GM19468 (cell line): ENCODE measurements around the gene SAMD9.
"Not testable (repeated sequence)": the region's sequence is repeated elsewhere in the genome, so short reads cannot be mapped to it uniquely, and the experiment has no call there.

ENCODE experiments used
- ATAC-seq: cut with Tn5 transposase; IDR thresholded peaks from one replicate; pipeline ENCODE4 v1.9.1; 2021; ENCODE audit warnings: mild to moderate bottlenecking, moderate library complexity, moderate number of reproducible peaks; ENCODE audit not compliant: unreplicated experiment; ENCODE audit errors: extremely low read depth

The SAMD9 gene

DNA sequence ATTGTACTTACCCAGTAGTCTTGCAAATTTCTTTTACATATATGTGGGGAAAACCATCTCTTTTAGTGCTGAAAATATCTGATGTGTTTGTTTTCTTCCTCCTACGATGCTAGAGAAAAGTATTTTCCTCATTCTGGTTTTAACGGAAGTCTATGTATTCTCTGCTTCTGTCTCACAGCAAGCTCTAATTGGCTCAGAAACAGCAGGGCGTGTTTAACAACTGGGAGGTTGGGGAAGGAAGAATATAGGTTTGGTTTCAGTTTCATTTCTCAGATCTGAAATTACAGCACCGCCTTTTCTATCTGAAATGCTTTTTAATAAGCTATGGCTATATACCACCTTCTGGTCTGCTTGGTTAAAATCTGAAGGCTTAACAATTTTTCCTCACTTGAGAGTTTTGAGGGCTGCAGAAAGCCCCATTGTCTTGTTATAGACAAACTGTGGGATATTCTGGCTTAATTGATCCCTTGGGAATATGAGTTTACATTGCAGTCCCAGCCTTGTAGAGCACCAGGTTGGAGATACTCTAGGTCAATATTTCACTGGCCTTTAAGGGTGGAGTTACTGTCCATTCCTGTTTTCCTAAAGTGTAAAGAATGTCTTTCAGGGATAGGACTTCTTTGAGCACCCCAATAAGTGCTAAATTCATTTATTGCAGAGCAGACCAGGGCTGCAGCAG, at the start of gene SAMD9:
TSS of gene SAMD9 (minus strand) at position 128 of the 679 bp plus-strand sequence. CDS start 11,882 bp downstream, outside the sequence.
- peak; percentile 94 for ATAC-seq

DNA sequence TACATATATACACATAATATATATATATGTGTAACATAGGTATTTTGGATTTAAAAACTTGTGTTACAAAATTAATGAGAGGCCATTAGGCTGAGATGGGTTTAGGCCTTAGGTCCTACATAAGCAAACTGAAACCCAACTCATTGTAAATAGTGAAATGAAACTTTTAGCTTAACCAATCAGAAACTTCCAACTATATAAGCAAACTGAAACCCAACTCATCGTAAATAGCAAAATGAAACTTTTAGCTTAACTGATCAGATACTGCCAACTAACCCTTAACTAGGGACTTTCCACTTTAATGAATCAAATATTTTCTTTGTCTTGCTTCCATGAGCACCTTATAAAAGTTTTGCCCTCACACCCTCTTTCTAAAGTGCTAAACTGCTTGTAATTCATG, 47.7 kb upstream of the SAMD9 start:
- ATAC-seq, result peak; percentile 98

DNA sequence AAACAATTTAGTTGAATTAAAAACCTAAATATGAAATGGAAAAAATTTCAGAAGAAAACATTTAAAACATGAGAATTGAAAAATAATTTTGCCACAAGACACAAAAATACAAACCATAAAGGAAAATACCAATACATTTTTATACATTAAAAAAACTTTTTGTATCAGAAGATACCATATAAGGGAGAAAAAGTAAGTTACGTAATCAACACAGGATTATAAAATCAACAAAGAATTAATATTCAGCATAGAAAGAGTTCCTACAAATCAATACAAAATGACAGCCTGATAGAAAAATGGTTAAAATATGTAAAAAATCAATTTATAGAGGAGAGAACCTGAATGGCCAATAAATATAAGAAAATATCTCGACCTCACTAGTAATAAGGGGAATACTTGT, 47.0 kb upstream of the SAMD9 start:
- no peak for ATAC-seq

DNA sequence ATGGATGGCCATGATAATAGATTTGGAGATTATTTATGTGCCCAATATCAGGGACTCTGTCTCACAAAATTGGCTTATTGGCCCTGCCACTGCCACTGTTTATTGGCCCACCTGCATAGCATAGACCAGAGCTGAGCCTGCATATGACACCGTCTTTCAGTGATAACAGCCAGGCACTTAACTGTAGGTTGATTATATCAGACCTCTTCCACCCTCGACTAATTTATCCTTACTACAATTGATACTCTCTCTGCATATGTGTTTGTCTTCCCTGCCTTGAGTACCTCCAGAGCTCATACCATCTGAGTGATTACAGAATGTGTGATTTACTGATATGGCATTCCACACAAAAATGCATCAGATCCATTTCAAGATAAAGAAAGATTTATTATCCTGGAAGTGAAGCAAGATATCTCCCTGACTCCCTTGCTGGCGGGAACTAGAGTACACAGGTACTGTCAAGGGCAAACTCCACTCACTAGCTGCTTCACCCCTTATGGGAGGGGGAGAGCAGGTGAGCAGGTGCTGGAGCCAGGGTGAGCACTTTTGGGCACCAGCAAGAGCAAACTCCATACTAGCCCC, 43.5 kb upstream of the SAMD9 start:
- no peak for ATAC-seq

DNA sequence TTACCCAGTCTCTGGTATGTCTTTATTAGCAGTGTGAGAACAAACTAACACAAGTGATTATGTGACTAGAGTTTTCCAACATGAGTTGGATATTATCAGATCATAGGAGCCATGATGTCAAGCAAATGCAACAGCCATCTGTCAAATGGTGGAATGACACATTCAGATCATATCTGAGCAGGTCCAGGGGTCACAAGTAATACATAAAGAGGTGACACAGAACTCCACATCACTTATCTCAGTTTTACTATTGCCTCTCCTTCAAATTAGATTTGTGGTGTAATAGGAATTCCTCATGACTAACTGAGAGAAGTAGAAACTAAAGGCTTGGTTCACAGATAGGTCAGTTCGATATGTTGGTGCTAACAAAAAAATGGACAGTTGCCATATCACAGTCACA, 42.6 kb upstream of the SAMD9 start:
- no peak for ATAC-seq

DNA sequence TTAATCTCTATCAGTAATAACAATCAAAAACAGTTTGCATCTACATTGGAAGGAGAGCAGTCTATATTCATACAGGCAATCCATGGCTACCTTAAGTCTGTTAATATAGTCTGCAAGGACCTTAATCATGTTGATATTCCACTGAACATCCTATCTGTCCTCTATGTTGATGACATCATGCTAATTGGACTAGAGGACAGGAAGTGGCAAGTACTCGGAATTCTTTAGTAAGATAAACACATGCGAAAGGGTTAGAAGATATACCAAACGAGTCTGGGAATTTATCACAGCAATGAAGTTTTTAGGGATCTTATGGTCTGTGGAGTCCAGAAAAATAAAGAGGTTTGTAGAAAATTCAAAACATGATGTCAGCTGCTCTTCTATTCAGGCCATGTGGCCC, 41.7 kb upstream of the SAMD9 start:
- ATAC-seq, result no peak

DNA sequence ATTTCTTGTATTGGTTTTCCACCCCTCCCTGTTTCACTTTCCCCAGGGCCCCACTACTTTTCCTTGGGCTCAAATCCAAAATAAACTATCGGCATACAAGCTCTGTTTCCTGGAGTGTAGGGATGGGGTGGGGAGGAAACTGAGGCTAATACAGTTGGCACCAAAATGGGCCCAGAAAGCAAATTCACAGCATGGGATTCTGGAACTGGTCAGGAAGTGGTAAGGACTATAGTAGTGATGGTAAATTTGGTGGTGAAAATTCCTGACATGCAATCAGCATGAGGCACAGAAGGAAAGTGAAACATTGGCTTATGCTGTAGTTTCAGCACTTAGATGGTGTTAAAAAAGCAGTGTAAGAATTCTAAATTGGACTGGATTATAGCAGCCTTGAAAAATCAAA, 39.1 kb upstream of the SAMD9 start:
- no peak for ATAC-seq

DNA sequence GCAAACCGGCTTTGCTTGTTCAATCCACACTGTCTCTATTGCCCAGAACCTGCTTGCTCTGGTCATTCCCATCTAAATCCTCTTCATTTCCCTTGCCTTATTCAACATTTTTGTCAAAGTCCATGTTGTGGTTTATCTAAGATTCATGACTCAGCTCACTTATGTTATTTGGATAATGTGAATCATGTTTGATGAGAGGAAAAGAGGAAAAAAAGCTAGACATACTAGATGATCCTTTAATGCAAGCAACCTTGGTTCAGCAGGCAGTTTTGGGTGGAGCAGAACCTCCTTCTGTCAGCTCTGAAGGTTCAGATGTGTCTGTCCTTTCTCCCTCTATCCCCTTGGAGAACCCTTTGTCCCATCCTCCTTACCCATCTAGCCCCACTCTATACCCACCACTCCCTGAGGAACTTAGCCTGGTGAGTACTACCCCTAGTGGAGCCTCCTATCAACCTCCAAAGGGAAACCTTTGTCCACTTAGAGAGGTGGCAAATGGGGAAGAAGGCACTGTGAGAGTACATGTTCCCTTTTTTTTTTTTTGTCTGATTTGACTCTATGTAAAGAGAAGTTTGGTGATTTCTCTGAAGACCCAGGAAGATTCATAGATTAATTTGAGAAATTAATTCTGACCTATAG, 32.5 kb upstream of the SAMD9 start:
- ATAC-seq, result no peak

DNA sequence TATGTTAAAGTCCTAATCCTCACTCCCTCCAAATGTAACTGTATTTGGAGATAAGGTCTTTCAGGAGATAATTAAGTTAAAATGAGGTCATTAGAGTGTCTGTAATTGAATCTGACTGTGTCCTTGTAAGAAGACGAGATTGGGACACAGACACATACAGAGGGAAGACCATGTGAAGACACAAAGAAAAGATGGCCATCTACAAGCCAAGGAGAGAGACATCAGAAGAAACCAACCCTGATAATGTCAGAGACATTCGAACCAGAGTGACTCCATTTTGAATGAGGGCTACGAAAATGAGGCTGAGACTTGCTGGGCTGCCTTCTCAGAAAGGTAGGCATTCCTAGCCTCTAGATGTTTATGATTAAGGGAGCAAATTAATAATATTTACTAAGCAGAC, 30.9 kb upstream of the SAMD9 start:
- no peak for ATAC-seq

DNA sequence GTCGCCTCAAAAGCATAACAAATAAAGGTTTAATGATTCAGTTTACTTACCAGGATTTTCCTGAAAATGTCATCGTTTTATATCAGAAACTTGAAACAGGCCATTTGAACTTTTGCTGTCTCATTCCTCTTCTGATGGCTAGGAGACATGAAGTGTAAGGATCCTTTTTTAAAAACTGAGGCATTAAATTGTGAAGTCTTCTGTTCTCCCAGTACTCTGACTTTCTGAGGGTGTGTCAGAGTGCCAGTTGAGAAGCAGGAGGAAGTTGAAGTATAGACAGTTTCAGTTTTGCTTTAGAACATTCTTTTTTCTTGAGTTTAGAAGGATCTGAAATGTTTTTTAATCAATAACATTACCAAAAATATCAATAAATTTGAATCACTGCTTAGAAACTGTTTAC, 30.4 kb upstream of the SAMD9 start, which contains the start of gene SAMD9L:
TSS of gene SAMD9L (minus strand) at position 242 of the 400 bp plus-strand sequence. CDS start 12,414 bp downstream, outside the sequence.
- ATAC-seq, result peak; percentile 48

DNA sequence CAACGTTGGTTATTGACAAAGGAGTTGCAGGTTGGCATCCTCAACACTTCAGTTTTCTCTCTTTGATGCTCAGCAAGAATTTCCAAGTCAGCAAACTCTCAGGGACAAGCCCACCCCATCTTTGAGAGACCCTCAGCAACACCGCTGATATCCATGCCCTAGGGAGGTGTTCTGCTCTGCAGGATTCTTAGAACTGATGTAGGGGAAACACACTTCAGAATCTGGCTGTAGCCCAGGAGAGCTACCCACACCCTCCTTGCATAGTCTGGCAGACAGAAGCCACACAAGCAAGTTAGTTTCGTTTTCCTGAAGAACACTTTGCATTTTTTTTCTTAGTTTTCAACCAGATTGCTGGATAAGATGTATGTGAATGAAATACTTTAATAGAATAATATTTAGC, 29.6 kb upstream of the SAMD9 start:
- no peak for ATAC-seq

DNA sequence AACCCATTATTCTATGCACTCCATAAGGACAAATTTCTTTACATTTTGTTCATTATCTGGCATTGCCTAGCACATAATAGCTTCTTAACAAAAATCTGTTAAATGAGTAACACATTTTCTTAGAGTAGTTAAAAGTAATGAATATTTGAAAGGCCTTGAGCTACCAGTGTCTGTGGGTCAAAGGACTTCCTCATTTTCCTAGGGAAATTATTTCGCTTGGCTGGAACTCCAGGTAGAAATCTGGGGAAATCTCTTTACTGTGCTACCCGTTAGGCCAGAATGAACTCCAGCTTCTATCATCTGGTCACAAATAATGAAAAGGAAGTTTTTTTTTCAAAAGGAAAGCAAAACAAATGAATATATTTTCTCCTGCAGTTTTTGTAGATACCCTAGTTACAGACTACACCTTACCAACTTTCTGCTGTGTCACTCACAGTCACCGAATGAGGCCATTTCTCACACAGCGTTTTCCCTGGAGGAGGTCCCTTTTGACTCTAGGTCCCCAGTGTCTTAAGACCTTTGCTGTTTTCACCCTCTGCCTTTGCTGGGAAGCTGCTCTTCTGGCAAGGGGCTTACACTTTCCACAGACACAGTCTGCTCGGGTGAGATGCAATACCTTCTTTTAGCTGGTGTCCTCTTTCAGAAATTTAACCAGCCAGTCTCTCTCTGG, 28.8 kb upstream of the SAMD9 start:
- ATAC-seq, result no peak

DNA sequence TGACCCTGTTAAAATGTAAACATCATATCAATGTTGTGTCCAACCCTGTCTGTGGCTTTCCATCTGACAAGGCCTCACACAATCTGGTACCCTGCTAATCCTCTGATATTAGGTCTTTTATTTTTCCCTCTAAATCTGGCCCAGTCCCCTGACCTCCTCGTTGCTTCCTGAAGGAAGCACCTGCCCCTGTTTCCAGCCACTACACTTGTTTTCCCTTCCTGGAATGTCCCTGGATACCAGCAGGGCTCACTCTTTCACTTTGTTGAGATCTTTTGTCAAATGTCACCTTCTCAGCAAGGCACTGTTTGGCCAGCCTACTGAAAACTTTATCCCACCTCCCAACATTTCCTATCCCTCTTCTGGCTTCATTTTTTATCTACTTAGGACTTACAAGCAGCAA, 28.3 kb upstream of the SAMD9 start:
- no peak for ATAC-seq

DNA sequence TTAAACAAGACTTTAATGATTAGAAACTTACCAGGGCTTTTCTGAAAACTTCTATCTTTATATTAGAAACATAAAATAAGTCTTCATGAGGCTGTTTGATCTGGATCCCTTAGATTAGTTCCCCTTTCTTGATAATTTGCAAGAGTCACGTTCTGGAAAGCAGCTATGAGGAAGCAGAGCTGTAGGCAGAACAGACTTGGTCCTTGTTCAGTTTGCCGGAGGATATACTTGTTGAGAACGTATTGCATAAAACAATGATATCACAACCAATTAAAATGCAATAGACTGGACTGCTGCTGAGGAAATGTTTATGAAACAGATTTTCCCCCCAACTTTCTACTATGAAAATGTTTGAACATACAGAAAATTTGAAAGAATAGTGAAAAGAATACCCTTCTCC, 27.6 kb upstream of the SAMD9 start:
- no peak for ATAC-seq

DNA sequence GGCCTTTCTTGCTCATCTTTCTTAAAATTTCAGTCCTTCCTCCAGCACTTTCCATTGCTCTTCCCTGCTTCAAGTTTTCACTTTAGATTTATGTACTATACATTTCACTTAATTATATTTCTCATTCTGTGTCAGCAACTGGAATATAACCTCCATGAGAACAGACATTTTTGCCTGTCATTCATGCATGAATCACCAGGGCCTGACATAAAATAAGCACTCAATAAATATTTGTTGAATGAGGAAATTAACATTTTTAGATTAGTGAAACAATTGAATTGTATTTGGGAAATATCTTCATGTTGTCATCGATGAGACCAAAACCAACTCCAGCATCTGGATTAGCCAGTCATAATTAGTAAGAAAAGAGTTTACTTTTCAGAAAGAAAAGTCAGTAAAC, 24.3 kb upstream of the SAMD9 start:
- no peak for ATAC-seq

DNA sequence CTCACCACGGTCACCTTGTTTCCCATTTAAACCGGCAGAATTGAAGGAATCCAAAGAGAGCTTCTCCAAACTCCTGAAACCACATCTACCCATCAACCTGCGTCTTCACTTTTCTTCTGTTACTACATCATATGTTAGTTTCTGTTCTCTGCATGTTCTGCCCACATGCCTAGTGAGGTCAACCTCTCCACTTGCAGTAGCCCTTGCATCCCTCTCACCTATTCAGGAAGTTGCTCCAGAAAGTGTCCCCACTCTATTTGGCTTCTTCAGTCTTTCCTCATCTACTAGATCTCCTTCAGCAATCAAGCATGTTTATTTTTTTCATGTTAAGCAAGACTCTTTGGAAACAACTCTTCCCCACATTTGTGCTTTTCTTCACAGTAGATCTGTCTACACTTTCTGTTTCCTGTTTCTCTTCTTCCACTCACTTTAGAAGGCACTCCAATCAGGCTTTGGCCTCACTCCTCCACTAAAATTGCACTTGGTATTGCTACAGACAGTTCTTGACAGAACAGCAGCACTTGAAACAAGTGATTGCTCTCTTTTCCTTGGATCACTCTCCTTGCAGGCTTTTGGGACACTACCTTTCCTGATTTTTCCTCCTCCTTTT, 22.9 kb upstream of the SAMD9 start:
- no peak for ATAC-seq

DNA sequence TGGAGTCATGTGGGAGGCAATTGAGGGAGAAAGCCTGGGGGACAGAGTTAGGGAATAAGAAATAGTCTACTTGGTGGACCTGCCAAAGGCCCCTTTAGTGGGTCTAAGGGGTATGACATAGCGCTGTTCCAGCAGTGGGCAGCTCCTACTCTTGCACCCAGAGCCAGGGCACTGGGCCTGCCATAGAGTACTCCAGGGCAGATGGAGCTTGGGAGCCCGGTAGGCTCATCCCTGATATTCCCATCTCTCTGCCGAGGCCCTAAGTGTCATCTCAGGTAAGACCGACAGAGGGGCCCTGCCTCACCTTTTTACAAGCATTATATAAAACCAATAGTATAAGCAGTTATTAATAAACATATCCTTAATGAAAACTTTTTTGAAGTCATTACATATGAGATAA, 20.8 kb upstream of the SAMD9 start:
- no peak for ATAC-seq

DNA sequence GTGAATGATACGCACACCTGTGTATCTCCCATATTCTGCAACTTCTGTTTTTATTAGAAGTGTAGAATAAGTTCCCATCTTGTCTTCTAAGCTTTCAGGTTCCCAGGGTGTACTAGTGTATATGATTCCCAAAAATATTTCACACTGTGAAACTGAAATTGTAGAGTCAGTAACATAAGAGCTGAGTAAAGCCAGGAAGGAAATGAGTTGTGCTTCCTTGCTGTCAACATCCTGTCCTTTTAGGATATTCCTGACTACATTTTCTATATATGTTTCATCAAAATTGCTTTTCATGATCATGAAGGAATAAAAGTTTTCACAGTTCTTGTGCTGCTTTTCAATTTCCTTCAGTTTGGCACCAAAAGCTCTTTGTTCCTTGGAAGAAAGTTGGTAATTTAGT, 15.2 kb upstream of the SAMD9 start:
- ATAC-seq, result no peak

DNA sequence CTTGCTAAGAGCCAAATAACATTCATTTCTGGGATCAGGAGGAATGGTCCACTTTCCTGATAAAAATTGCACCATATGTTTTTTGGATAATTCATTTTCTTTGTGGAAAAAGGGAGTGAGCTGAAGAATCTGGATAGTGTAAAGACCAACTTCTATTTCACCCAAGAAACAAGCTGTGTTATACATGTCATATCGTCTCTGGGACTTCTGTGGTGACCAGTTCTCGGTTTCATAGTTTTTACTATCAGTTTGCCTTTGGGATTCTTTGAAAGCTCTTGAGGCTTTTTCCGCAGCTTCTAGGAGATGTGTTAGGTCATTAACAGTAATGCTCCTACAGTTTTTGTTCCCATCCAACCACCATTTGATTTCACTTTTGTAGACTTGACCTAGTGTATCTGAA, 14.4 kb upstream of the SAMD9 start:
- no peak for ATAC-seq

DNA sequence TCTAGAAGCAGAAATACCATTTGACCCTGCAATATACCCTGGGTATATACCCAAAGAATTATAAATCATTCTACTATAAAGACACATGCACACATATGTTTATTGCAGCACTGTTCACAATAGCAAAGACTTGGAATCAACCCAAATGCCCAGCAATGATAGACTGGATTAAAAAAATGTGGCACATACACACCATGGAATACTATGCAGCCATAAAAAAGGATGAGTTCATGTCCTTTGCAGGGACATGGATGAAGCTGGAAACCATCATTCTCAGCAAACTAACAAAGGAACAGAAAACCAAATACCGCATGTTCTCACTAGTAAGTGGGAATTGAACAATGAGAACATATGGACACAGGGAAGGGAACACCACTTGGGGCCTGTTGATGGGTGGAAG, 9.2 kb upstream of the SAMD9 start:
- ATAC-seq, result not testable (repeated sequence)

DNA sequence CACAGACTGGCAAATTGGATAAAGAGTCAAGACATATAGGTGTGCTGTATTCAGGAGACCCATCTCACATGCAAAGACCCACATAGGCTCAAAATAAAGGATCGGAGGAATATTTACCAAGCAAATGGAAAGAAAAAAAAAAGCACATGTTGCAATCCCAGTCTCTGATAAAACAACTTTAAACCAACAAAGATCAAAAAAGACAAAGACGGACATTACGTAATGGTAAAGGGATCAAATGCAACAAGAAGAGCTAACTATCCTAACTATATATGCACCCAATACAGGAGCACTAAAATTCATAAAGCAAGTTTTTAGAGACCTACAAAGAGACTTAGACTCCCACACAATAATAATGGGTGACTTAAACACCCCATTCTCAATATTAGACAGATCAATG, 5.8 kb upstream of the SAMD9 start:
- not testable (repeated sequence) for ATAC-seq
